OCI-LY1 (cell line): ENCODE results near the gene FAM236C.
"Not testable (repeated sequence)": the region's sequence is repeated elsewhere in the genome, so short reads cannot be mapped to it uniquely, and the experiment has no call there.

ENCODE experiments used
- CTCF ChIP-seq: fragments of 200-600 bp; sonication (generic), shearing (Covaris generic); IDR thresholded peaks from 2 replicates; pipeline ENCODE4 v1.5.1; 2017; ENCODE audit warnings: mild to moderate bottlenecking, antibody characterized with exemption, low read length, moderate library complexity, mixed read lengths
- EZH2 ChIP-seq: fragments of 200-600 bp; sonication (generic), shearing (Covaris generic); IDR thresholded peaks from 2 replicates; pipeline ENCODE4 v1.8.0; 2017; ENCODE audit warnings: borderline replicate concordance, mixed run types, mild to moderate bottlenecking, antibody characterized with exemption, low read length, moderate library complexity, mixed read lengths

- not testable (repeated sequence) for TF ChIP-seq CTCF, EZH2
Observed at GRCh38 chrX:72889740-72890139, 22.7 kb upstream of the FAM236C start.
